ENCODE results near the gene UQCR10.

UQCR10 gene

DNA sequence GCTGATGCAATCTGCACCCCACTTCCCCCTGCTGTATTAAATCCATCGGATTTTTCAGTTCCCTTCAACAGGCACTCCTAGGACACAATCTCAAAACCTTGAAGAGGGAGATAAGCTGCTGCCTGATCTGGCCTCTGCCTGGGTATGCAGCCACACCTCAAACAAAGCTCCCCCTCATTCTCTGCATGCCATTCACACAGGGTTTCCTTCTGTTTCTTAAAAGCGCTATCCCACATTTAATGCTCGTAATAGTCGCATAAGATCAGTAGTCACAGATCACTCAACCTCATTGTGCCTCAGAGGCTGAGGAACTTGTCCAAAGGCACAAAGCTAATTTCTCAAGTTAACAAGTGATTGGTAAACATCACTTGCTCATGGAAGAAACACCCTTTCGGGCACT lies 34.0 kb downstream of the UQCR10 start:
- no peak for DNase-seq (ENCODE audit: low spot score)
- TF ChIP-seq, protein P1, sequence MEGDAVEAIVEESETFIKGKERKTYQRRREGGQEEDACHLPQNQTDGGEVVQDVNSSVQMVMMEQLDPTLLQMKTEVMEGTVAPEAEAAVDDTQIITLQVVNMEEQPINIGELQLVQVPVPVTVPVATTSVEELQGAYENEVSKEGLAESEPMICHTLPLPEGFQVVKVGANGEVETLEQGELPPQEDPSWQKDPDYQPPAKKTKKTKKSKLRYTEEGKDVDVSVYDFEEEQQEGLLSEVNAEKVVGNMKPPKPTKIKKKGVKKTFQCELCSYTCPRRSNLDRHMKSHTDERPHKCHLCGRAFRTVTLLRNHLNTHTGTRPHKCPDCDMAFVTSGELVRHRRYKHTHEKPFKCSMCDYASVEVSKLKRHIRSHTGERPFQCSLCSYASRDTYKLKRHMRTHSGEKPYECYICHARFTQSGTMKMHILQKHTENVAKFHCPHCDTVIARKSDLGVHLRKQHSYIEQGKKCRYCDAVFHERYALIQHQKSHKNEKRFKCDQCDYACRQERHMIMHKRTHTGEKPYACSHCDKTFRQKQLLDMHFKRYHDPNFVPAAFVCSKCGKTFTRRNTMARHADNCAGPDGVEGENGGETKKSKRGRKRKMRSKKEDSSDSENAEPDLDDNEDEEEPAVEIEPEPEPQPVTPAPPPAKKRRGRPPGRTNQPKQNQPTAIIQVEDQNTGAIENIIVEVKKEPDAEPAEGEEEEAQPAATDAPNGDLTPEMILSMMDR (IDR thresholded peaks at IDR 0.05; ENCODE audit: extremely low read depth, missing control alignments) = no peak

DNA sequence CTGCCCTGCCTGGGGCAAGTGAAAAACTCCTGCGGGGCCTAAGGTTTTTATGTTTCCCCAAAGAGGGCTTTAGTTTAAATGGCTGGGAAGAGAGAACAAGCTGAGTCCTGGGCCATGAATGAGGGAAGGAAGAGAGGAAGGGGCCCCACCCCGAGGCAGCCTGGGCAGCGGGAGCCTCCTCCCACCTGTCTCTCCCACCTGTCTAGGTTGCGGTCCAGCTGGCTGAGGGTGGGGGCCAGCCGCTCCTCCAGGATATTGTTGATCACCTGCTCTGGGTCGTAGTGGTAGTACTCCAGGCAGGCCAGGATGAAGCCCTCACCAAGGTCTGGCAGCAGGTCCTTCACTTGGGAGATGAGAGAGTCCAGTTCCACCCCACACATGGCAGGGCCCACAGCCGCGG lies 34.6 kb downstream of the UQCR10 start:
- DNase-seq (ENCODE audit: low spot score) = no peak
- TF ChIP-seq, protein P1 (IDR thresholded peaks at IDR 0.05; ENCODE audit: extremely low read depth, missing control alignments) = no peak

DNA sequence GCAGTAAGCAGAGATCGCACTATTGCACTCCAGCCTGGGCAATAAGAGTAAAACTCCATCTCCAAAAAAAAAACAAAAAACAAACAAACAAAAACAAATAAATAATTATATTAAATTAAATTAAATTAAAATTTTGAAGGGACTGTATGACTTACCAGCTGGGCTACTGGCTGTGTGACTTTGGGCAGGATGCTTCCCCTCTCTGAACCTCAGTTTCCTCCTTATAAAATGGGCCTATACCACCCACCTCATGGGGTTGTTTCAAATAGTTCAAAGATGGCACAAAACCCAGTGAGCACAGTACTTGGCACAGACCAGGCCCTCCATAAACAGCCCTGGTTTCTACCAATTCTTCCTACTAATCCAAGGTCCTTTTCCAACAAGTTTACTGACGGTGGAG lies 36.0 kb downstream of the UQCR10 start:
- TF ChIP-seq, protein P1 (IDR thresholded peaks at IDR 0.05; ENCODE audit: extremely low read depth, missing control alignments) = no peak
- DNase-seq (ENCODE audit: low spot score) = no peak

DNA sequence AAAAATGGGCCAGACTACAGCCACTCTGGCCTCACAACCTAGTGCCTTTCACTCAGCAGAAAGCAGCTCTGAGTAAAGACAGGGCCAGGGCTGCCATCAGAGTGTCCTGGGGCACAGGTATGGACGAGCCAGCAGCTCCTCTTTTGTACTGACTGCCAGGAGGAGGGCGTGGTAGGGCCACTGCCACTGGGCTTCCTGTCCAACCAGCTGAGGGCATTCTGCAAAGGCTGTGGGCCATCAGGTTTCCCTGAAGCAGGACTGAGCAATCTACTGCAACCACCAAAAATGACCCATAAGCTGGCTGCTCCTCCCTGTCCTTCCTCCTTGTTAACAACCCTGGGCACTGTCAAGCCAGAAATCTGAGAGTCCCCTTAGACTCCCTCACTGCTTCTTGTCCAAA lies 37.8 kb downstream of the UQCR10 start:
- no peak for DNase-seq (ENCODE audit: low spot score)
- TF ChIP-seq, protein P1 (IDR thresholded peaks at IDR 0.05; ENCODE audit: extremely low read depth, missing control alignments) = no peak

DNA sequence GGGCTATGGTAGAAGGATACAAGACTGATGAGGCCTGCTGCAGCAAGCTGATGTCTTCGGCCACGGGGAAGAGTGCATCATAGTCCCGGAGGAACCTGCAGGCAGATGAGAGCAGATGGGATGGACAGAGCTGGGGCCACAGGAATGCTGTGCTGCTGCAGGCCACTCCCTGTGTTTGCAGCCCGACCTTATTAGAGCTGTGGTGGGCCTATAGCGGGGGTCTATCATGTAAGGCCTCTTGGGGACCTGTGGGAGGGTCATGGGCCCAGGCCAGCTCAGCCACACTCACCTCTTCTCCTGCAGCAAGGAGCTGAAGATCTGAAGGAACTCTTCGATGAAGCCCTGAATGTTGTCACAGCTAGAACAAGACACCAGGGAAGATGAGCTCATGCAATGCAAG lies 39.0 kb downstream of the UQCR10 start:
- DNase-seq (ENCODE audit: low spot score) = no peak
- TF ChIP-seq, protein P1 (IDR thresholded peaks at IDR 0.05; ENCODE audit: extremely low read depth, missing control alignments) = no peak

DNA sequence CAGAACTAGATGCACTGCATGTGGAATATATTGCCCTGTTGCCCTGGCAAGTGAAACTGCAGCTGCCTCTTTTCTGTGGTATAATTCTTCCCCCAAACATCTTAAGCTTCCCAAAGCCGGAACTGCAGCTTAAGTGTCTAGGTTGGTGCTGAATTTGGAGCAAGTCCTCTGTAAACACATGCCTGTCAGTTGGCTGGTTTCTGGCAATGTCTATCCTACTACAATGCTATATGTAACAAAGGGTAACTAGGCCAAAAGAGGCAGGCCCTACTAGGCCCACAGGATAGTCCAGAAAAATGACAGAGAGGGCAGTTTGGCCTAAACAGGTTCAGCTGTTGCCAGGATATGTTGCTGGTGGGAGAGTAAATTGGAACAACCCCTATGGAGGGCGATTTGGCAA lies 43.0 kb downstream of the UQCR10 start:
- TF ChIP-seq, protein P1 (IDR thresholded peaks at IDR 0.05; ENCODE audit: extremely low read depth, missing control alignments) = no peak
- no peak for DNase-seq (ENCODE audit: low spot score)

DNA sequence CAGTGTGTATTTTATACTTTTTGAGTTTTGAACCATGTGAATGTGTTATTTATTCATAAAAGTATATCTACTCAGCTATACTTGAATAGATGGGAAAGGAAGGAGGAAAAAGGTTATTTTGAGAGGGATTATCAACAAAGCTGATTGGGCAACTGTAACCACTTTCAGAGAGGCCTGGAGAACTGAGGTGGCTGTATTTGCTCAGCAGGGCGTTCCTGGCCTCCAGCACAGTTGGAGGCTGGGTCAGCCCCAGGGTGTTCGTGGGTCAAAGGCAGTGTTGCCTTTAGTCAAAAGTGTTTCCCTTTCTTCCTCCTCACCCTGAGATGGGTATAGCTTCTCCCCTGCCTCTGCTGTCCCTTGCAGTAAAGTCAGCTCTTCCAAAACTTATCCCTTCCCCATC lies 44.2 kb downstream of the UQCR10 start:
- no peak for DNase-seq (ENCODE audit: low spot score)
- TF ChIP-seq, protein P1 (IDR thresholded peaks at IDR 0.05; ENCODE audit: extremely low read depth, missing control alignments) = no peak

All from GM20000 (cell line).